Body of pancreas (tissue), 4 donors: ENCODE data around the gene EML5. TPM values are rescaled to one million over a fixed set of nuclear protein-coding genes. Genes with fewer than 3 reads are reported as not detected.
"Not testable (repeated sequence)": the region's sequence is repeated elsewhere in the genome, so short reads cannot be mapped to it uniquely, and the experiment has no call there.

Source experiments
- ATAC-seq: fragments of 150-250 bp; one replicate; pipeline ENCODE4 v1.9.1; 2016
- DNase-seq, 4 donors: peaks; one replicate each; pipeline ENCODE4 v3.0.0-alpha.2; 2019
- H3K27ac ChIP-seq, 4 donors: fragments of 200-600 bp; sonication (generic); 1 replicate in 3 of 4; 2 replicates in 1 of 4; pipeline versions ENCODE4 v1.5.1 to v1.6.1; 2016 to 2019; ENCODE audit warnings: mild to moderate bottlenecking in 1 of 4, mixed read lengths in 1 of 4, moderate library complexity in 1 of 4
- H3K27me3 ChIP-seq, 2 donors: fragments of 200-600 bp; sonication (generic); one replicate each; pipeline ENCODE4 v1.6.0; 2016; ENCODE audit warnings: mild to moderate bottlenecking in 1 of 2
- H3K36me3 ChIP-seq, 2 donors: fragments of 200-600 bp; sonication (generic); replicated peaks in 1 of 2; 2 replicates each; pipeline ENCODE4 v1.5.1; 2016; ENCODE audit warnings: low read depth in 2 of 2; ENCODE audit not compliant: insufficient read depth in 1 of 2
- H3K4me1 ChIP-seq: fragments of 200-600 bp; sonication (generic); one replicate; pipeline ENCODE4 v1.6.0; 2016
- H3K4me3 ChIP-seq, 2 donors: fragments of 200-600 bp; sonication (generic); 1 replicate in 1 of 2; 2 replicates in 1 of 2; pipeline ENCODE4 v1.5.1; 2016 to 2019
- H3K9me3 ChIP-seq, 3 donors: fragments of 200-600 bp; sonication (generic); 1 replicate in 2 of 3; 2 replicates in 1 of 3; pipeline ENCODE4 v1.5.1; 2016
- CTCF ChIP-seq, 7 experiments: fragments of 450-650 bp in 4 of 7; fragments of 200-600 bp in 3 of 7; sonication (generic) in 3 of 7; IDR thresholded peaks; one replicate each; pipeline ENCODE4 v1.5.1; 2016 to 2019; ENCODE audit warnings: antibody characterized with exemption in 7 of 7
- POLR2A ChIP-seq, 3 donors: fragments of 450-650 bp; IDR thresholded peaks; one replicate each; pipeline ENCODE4 v1.6.1; 2016; ENCODE audit warnings: antibody characterized with exemption in 3 of 3, mild to moderate bottlenecking in 2 of 3
- WGBS, 2 donors: methylation state at CpG; one replicate each; pipeline ENCODE4 v1.1.5; 2017; 5-methylcytosine and 5-hydroxymethylcytosine counted together
- intact Hi-C: fragments of 100-400 bp; cut with DNase I; formaldehyde crosslinking; loops from one replicate; pipeline ENCODE4 v1.15.1; 2023
- total RNA-seq, 2 donors: library from RNA; depleted of rRNA; stranded (reverse); fragments of >200 nt; gene quantifications; one replicate each; pipeline ENCODE4 v1.1.0, GENCODE V29; 2016

Gene EML5
- total RNA-seq, 2 donors from 2014 or later = 2.9 to 3.3 TPM

- no peaks in the 10 kb centered on the region for H3K27me3 ChIP-seq
- H3K4me1 ChIP-seq = peaks cover 9% of the 10 kb centered on the region
- H3K9me3 ChIP-seq = no peaks in the 10 kb centered on the region
- intact Hi-C loops = no loop called here
- 50 to 55% methylated on average over 2 of the region's 2 CpGs for WGBS, 2 donors
- no peak overlapping the region for H3K4me3 ChIP-seq
- TF ChIP-seq CTCF (IDR thresholded peaks at IDR 0.05) (no peak), POLR2A (IDR thresholded peaks at IDR 0.05) (no peak)
- ATAC-seq = no peak
- DNase-seq = no peak
- H3K36me3 ChIP-seq = no peaks in the 10 kb centered on the region
- no peak overlapping the region for H3K27ac ChIP-seq
Measured at GRCh38 chr14:88821888-88822287, 29.1 kb upstream of the EML5 start.

GRCh38 chr14:88821378-88821777 is 28.6 kb upstream of the EML5 start:
- H3K4me3 ChIP-seq = no peak overlapping the region
- H3K36me3 ChIP-seq = no peaks in the 10 kb centered on the region
- no peak overlapping the region for H3K27ac ChIP-seq
- H3K27me3 ChIP-seq = no peaks in the 10 kb centered on the region
- intact Hi-C loops = no loop called here
- DNase-seq (no peak), ATAC-seq (no peak)
- no peaks in the 10 kb centered on the region for H3K9me3 ChIP-seq
- 80 to 82% methylated on average over 2 of the region's 2 CpGs for WGBS, 2 donors
- TF ChIP-seq POLR2A (IDR thresholded peaks at IDR 0.05) = no peak
- TF ChIP-seq CTCF (IDR thresholded peaks at IDR 0.05) = no peak
- peaks cover 9% of the 10 kb centered on the region for H3K4me1 ChIP-seq

- H3K4me1 ChIP-seq, intact Hi-C loops, H3K27me3 ChIP-seq, H3K36me3 ChIP-seq, H3K27ac ChIP-seq, DNase-seq, ATAC-seq, H3K9me3 ChIP-seq, H3K4me3 ChIP-seq: not testable (repeated sequence)
- 43 to 52% methylated on average over 3 of the region's 3 CpGs for WGBS, 2 donors
Measured at GRCh38 chr14:88819674-88820073, 26.9 kb upstream of the EML5 start.

- H3K4me3 ChIP-seq = no peak overlapping the region
- no peak overlapping the region for H3K27ac ChIP-seq
- H3K36me3 ChIP-seq = no peaks in the 10 kb centered on the region
- ATAC-seq = no peak
- intact Hi-C loops = no loop called here
- DNase-seq = no peak
- 92 to 100% methylated on average over 1 of the region's 1 CpG for WGBS, 2 donors
- TF ChIP-seq CTCF (IDR thresholded peaks at IDR 0.05) = no peak
- no peak for TF ChIP-seq POLR2A (IDR thresholded peaks at IDR 0.05)
- no peaks in the 10 kb centered on the region for H3K4me1 ChIP-seq
- no peaks in the 10 kb centered on the region for H3K9me3 ChIP-seq
- no peaks in the 10 kb centered on the region for H3K27me3 ChIP-seq
Measured at GRCh38 chr14:88818018-88818417, 25.3 kb upstream of the EML5 start.

GRCh38 chr14:88815980-88816379 is 23.2 kb upstream of the EML5 start:
- no peak overlapping the region for H3K27ac ChIP-seq
- DNase-seq = no peak
- H3K36me3 ChIP-seq = no peaks in the 10 kb centered on the region
- intact Hi-C loops = no loop called here
- no peaks in the 10 kb centered on the region for H3K9me3 ChIP-seq
- TF ChIP-seq CTCF (IDR thresholded peaks at IDR 0.05) (no peak), POLR2A (IDR thresholded peaks at IDR 0.05) (no peak)
- no peak overlapping the region for H3K4me3 ChIP-seq
- no peak for ATAC-seq
- WGBS, 2 donors = 93 to 97% methylated on average over 4 of the region's 4 CpGs
- H3K27me3 ChIP-seq = no peaks in the 10 kb centered on the region
- no peaks in the 10 kb centered on the region for H3K4me1 ChIP-seq
